Measurements from ENCODE around the gene FAM149A. TPM values are rescaled to one million over a fixed set of nuclear protein-coding genes. Genes with fewer than 3 reads are reported as not detected.

Gene FAM149A
- total RNA-seq, 1 donor from 2014 or later: 13.6 TPM

DNA sequence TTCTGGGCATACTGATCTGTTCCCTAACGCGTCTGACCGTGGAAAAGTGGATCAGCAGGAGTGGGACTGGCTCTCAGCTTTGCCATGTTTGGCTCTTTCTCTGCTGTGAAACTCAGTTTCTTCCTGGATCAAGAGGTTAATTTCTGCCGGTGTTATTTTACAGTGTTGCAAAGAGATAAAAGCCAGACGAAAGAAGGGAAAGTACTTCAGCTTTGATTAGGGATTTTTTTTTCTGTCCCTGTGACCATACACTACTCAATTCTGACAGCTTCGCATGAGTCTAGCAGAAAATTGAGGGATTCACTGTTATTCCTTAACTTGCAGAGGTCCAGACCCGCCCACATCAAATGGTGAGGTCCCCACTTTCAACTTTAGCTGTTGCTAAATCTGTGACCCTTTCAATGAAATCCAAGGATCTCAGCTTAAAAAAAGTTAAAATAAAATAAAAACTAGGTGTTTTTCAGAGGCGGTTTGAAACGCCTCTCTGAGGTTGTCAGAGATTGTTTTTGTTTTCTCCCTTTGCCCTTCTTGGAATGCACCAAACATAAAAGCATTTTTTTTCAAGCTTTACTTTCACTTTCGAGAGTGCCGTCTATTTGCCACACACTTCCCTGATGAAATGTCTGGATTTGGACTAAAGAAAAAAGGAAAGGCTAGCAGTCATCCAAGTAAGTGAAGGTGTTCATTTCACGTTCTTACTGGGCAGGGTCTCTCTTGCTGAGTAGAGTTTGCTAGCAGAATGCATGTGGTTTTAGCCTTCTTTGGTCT lies 35.7 kb upstream of the FAM149A start, which contains the start of gene TLR3:
Gene TLR3, plus strand, starts transcription at position 576 of the 768 bp plus-strand sequence. CDS start 7,464 bp downstream, outside the sequence.
- peaks cover 7% of the 10 kb centered on the region for H3K36me3 Mint-ChIP-seq
- TF ChIP-seq, protein P1, sequence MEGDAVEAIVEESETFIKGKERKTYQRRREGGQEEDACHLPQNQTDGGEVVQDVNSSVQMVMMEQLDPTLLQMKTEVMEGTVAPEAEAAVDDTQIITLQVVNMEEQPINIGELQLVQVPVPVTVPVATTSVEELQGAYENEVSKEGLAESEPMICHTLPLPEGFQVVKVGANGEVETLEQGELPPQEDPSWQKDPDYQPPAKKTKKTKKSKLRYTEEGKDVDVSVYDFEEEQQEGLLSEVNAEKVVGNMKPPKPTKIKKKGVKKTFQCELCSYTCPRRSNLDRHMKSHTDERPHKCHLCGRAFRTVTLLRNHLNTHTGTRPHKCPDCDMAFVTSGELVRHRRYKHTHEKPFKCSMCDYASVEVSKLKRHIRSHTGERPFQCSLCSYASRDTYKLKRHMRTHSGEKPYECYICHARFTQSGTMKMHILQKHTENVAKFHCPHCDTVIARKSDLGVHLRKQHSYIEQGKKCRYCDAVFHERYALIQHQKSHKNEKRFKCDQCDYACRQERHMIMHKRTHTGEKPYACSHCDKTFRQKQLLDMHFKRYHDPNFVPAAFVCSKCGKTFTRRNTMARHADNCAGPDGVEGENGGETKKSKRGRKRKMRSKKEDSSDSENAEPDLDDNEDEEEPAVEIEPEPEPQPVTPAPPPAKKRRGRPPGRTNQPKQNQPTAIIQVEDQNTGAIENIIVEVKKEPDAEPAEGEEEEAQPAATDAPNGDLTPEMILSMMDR (IDR thresholded peaks at IDR 0.05; ENCODE audit: unreplicated experiment): no peak
- DNase-seq (ENCODE audit: low spot score in 2 of 2, unreplicated experiment in 2 of 2): no peak
- peak within 1 kb of the TSS; percentile 80 for H3K27ac Mint-ChIP-seq
- H3K4me1 Mint-ChIP-seq: peaks cover 19% of the 10 kb centered on the region
- H3K9me3 Mint-ChIP-seq: peaks cover 6% of the 10 kb centered on the region
- no peaks in the 10 kb centered on the region for H3K27me3 Mint-ChIP-seq (ENCODE audit: low read depth)
- peak within 1 kb of the TSS; percentile 62 for H3K4me3 Mint-ChIP-seq

DNA sequence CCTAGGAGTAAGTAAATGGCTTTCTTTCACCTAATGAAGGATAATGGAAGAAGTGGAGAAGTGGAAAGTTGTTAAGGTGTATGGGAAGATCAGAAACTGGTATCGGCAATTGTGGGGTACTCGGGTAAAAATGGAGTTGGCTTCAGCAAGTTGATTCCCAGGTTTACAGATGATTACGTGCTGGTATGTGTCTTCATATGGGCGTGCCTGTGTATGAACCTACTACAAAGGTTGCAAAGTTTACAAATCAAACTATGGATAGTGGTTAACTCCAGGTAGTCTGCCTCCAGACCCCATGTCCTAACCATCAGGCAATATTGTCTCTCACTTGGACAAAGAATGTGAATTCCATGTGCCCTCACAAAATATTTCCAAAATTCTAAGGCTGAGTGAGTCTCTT lies 34.8 kb upstream of the FAM149A start:
- Mint-ChIP-seq H3K36me3 (peaks cover 7% of the 10 kb centered on the region), H3K4me3 (peak overlapping the region; percentile 62), H3K27ac (peak overlapping the region; percentile 71), H3K9me3 (peaks cover 5% of the 10 kb centered on the region), H3K4me1 (peaks cover 19% of the 10 kb centered on the region), H3K27me3 (ENCODE audit: low read depth) (no peaks in the 10 kb centered on the region)
- DNase-seq (ENCODE audit: low spot score in 2 of 2, unreplicated experiment in 2 of 2): no peak
- TF ChIP-seq, protein P1 (IDR thresholded peaks at IDR 0.05; ENCODE audit: unreplicated experiment): no peak

DNA sequence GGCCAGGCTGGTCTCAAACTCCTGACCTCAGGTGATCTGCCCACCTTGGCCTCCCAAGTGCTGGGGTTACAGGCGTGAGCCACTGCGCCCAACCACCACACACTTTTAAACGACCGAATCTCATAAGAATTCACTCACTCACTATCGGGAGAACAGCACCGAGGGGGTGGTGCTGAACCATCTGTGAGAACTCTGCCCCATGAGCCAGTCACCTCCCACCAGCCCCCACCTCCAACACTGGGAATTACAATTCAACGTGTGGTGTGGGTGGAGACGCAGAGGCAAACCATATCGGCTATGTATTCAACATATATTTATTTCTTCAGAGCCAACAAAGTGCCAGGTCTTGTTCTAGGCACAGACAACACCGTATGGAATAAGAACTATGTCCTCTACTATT lies 32.0 kb upstream of the FAM149A start:
- no peak for DNase-seq (ENCODE audit: low spot score in 2 of 2, unreplicated experiment in 2 of 2)
- H3K27ac Mint-ChIP-seq: no peak overlapping the region
- TF ChIP-seq, protein P1 (IDR thresholded peaks at IDR 0.05; ENCODE audit: unreplicated experiment): no peak
- no peak overlapping the region for H3K4me3 Mint-ChIP-seq
- peaks cover 7% of the 10 kb centered on the region for H3K36me3 Mint-ChIP-seq
- no peaks in the 10 kb centered on the region for H3K27me3 Mint-ChIP-seq (ENCODE audit: low read depth)
- H3K4me1 Mint-ChIP-seq: peaks cover 21% of the 10 kb centered on the region
- peaks cover 5% of the 10 kb centered on the region for H3K9me3 Mint-ChIP-seq

DNA sequence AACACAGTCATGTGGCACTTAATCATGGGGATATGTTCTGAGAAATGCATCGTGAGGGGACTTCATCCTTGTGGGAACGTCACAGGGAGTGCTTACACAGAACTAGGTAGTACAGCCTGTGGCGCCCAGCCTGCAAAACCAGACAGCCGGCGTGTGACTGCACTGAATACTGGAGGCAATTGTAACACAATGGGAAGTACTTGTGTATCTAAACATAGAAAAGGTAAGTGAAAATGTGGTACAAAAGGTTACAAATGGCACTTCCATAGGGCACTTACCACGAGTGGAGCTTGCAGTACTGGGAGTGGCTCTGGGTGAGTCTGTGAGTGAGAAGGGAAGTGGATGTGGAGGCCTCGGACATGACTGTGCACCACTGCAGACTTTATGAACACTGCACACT lies 30.3 kb upstream of the FAM149A start:
- Mint-ChIP-seq H3K4me3 (no peak overlapping the region), H3K4me1 (peaks cover 28% of the 10 kb centered on the region), H3K27ac (no peak overlapping the region), H3K27me3 (ENCODE audit: low read depth) (no peaks in the 10 kb centered on the region), H3K36me3 (peaks cover 7% of the 10 kb centered on the region), H3K9me3 (peaks cover 5% of the 10 kb centered on the region)
- DNase-seq (ENCODE audit: low spot score in 2 of 2, unreplicated experiment in 2 of 2): no peak
- TF ChIP-seq, protein P1 (IDR thresholded peaks at IDR 0.05; ENCODE audit: unreplicated experiment): no peak

DNA sequence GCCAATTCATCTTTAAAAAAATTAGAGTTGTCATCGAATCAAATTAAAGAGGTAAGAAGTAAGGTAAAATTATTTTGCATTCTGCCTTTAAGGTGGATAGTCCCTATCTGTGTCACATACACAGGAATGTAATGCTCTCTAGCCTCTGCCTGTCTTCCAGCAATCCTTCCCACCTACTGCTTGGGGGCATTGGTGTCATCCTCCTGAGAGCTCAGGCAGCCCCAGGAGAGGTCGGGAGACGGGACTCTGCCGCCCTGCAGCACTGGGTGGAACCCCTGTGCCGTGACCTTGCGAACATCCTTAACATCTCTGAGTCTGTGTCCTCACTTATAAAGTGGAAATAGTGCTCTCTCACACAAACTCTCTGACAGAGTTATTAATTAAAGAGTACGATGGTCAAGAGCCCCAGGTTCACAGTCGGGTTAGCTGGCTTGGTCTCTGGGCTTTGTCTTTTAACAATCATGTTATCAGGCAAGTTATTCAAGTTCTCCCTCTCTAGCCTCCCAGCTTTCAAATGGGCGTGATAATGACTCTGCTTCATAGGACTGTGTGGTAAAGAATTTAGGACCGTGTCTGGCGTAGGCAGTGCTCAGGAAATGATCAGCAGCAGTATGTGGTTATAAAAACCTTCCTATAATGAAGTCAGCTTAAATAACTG lies 25.4 kb upstream of the FAM149A start:
- Mint-ChIP-seq H3K27ac (peak overlapping the region; percentile 81), H3K27me3 (ENCODE audit: low read depth) (no peaks in the 10 kb centered on the region), H3K36me3 (peaks cover 20% of the 10 kb centered on the region), H3K9me3 (no peaks in the 10 kb centered on the region), H3K4me1 (peaks cover 27% of the 10 kb centered on the region), H3K4me3 (peak overlapping the region; percentile 32)
- no peak for DNase-seq (ENCODE audit: low spot score in 2 of 2, unreplicated experiment in 2 of 2)
- TF ChIP-seq, protein P1 (IDR thresholded peaks at IDR 0.05; ENCODE audit: unreplicated experiment): no peak
